ENCODE results near the gene KIF2C. TPM values are rescaled to one million over a fixed set of nuclear protein-coding genes. Genes with fewer than 3 reads are reported as not detected.

KIF2C gene
- total and polyA plus RNA-seq, 9 of the 15 experiments (the other 6 are each of a cell fraction or from before 2014, with no cell fraction given): 84.9 to 226 (median 169) TPM

DNA sequence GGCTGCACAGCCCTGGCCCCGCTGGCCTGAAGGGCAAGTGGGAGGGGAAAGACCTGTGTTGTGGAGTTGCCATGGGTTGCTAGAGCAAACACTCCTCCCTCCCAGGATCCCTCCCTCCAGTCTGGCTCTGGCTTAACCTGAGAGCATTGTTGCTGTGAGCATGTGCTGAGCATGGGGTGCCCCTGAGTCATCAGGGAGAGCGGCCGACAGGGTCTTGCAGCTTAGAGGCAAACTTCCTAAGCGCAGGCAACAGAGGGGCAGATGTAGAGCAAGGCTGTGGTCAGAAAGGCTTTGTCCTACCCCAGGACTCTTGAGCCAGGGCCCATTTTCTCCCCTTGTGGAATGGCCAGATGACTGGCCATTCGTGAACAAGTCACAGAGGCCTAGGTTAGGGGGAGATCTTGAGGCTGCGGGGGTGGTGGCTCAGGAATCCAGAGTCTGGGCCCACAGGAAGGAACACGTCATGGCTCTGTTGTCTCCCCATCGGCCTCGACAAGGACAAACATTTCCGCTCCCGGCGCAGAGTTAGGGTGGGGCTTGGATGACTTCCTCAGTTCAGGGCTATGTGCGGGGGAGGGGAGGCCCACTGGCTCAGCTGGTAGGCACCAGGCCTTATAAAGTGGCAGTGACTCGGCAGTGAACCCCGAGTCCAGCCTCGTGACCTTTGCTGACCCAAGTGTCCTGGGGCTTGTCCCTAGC, 67.9 kb downstream of the KIF2C start (continued):
- TF ChIP-seq CHD4 (IDR thresholded peaks at IDR 0.05; ENCODE audit: insufficient read depth, insufficient replicate concordance, low read depth, low read length, poor library complexity, severe bottlenecking) (no peak), SPI1 (IDR thresholded peaks at IDR 0.05; ENCODE audit: borderline replicate concordance, low read depth, low read length) (peak; percentile 94), STAT5A (IDR thresholded peaks at IDR 0.05; ENCODE audit: borderline replicate concordance, low read length) (no peak; the same call in 1 of the 2 replicates), ZNF668 (CRISPR knock-in tag; IDR thresholded peaks at IDR 0.05) (peak; percentile 5; the same call in 1 of the 2 replicates), RNF2 (IDR thresholded peaks at IDR 0.05) (peak; percentile 93), ZNF551 (CRISPR knock-in tag; IDR thresholded peaks at IDR 0.05) (no peak), FOXA3 (CRISPR knock-in tag; conservative IDR thresholded peaks at IDR 0.05 in 1 of 2, IDR thresholded peaks at IDR 0.05 in 1 of 2) (peak in 1 of 2 experiments; percentile 86; a peak in 3 of 4 replicates), ZNF197 (CRISPR knock-in tag; IDR thresholded peaks at IDR 0.05; ENCODE audit: low read depth) (peak; percentile 95), CBFA2T3 (IDR thresholded peaks at IDR 0.05) (no peak; the same call in none of the 2 replicates)
- TF ChIP-seq, protein P1, sequence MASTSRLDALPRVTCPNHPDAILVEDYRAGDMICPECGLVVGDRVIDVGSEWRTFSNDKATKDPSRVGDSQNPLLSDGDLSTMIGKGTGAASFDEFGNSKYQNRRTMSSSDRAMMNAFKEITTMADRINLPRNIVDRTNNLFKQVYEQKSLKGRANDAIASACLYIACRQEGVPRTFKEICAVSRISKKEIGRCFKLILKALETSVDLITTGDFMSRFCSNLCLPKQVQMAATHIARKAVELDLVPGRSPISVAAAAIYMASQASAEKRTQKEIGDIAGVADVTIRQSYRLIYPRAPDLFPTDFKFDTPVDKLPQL (IDR thresholded peaks at IDR 0.05; ENCODE audit: extremely low read depth, insufficient read length): no peak
- TF ChIP-seq, protein P2, sequence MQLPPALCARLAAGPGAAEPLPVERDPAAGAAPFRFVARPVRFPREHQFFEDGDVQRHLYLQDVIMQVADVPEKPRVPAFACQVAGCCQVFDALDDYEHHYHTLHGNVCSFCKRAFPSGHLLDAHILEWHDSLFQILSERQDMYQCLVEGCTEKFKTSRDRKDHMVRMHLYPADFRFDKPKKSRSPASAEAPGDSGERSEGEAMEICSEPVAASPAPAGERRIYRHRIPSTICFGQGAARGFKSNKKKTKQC (CRISPR knock-in tag; IDR thresholded peaks at IDR 0.05): peak; percentile 87
- TF ChIP-seq, protein P3, sequence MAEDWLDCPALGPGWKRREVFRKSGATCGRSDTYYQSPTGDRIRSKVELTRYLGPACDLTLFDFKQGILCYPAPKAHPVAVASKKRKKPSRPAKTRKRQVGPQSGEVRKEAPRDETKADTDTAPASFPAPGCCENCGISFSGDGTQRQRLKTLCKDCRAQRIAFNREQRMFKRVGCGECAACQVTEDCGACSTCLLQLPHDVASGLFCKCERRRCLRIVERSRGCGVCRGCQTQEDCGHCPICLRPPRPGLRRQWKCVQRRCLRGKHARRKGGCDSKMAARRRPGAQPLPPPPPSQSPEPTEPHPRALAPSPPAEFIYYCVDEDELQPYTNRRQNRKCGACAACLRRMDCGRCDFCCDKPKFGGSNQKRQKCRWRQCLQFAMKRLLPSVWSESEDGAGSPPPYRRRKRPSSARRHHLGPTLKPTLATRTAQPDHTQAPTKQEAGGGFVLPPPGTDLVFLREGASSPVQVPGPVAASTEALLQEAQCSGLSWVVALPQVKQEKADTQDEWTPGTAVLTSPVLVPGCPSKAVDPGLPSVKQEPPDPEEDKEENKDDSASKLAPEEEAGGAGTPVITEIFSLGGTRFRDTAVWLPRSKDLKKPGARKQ (CRISPR knock-in tag; IDR thresholded peaks at IDR 0.05): no peak
- TF ChIP-seq, protein P4, sequence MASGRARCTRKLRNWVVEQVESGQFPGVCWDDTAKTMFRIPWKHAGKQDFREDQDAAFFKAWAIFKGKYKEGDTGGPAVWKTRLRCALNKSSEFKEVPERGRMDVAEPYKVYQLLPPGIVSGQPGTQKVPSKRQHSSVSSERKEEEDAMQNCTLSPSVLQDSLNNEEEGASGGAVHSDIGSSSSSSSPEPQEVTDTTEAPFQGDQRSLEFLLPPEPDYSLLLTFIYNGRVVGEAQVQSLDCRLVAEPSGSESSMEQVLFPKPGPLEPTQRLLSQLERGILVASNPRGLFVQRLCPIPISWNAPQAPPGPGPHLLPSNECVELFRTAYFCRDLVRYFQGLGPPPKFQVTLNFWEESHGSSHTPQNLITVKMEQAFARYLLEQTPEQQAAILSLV (tag; IDR thresholded peaks at IDR 0.05): peak; percentile 83
- TF ChIP-seq, protein P5, sequence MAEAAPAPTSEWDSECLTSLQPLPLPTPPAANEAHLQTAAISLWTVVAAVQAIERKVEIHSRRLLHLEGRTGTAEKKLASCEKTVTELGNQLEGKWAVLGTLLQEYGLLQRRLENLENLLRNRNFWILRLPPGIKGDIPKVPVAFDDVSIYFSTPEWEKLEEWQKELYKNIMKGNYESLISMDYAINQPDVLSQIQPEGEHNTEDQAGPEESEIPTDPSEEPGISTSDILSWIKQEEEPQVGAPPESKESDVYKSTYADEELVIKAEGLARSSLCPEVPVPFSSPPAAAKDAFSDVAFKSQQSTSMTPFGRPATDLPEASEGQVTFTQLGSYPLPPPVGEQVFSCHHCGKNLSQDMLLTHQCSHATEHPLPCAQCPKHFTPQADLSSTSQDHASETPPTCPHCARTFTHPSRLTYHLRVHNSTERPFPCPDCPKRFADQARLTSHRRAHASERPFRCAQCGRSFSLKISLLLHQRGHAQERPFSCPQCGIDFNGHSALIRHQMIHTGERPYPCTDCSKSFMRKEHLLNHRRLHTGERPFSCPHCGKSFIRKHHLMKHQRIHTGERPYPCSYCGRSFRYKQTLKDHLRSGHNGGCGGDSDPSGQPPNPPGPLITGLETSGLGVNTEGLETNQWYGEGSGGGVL (CRISPR knock-in tag; IDR thresholded peaks at IDR 0.05): no peak
- TF ChIP-seq, protein P6, sequence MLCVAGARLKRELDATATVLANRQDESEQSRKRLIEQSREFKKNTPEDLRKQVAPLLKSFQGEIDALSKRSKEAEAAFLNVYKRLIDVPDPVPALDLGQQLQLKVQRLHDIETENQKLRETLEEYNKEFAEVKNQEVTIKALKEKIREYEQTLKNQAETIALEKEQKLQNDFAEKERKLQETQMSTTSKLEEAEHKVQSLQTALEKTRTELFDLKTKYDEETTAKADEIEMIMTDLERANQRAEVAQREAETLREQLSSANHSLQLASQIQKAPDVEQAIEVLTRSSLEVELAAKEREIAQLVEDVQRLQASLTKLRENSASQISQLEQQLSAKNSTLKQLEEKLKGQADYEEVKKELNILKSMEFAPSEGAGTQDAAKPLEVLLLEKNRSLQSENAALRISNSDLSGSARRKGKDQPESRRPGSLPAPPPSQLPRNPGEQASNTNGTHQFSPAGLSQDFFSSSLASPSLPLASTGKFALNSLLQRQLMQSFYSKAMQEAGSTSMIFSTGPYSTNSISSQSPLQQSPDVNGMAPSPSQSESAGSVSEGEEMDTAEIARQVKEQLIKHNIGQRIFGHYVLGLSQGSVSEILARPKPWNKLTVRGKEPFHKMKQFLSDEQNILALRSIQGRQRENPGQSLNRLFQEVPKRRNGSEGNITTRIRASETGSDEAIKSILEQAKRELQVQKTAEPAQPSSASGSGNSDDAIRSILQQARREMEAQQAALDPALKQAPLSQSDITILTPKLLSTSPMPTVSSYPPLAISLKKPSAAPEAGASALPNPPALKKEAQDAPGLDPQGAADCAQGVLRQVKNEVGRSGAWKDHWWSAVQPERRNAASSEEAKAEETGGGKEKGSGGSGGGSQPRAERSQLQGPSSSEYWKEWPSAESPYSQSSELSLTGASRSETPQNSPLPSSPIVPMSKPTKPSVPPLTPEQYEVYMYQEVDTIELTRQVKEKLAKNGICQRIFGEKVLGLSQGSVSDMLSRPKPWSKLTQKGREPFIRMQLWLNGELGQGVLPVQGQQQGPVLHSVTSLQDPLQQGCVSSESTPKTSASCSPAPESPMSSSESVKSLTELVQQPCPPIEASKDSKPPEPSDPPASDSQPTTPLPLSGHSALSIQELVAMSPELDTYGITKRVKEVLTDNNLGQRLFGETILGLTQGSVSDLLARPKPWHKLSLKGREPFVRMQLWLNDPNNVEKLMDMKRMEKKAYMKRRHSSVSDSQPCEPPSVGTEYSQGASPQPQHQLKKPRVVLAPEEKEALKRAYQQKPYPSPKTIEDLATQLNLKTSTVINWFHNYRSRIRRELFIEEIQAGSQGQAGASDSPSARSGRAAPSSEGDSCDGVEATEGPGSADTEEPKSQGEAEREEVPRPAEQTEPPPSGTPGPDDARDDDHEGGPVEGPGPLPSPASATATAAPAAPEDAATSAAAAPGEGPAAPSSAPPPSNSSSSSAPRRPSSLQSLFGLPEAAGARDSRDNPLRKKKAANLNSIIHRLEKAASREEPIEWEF (CRISPR knock-in tag; IDR thresholded peaks at IDR 0.05): peak; percentile 96

Data from K562 (cell line).